ENCODE data around the gene CNTN4. TPM values are rescaled to one million over a fixed set of nuclear protein-coding genes. Genes with fewer than 3 reads are reported as not detected.
"Not testable (repeated sequence)": the region's sequence is repeated elsewhere in the genome, so short reads cannot be mapped to it uniquely, and the experiment has no call there.

CNTN4 gene
- total RNA-seq, 2 experiments from 2014 or later = not detected

- POLR2A ChIA-PET, CTCF ChIA-PET: not testable (repeated sequence)
Observed at GRCh38 chr3:2993130-2993529, 894.5 kb downstream of the CNTN4 start.

GRCh38 chr3:2993736-2994135 lies 895.1 kb downstream of the CNTN4 start:
- CTCF ChIA-PET = no interaction called here
- POLR2A ChIA-PET = no interaction called here

- CTCF ChIA-PET = interaction anchor here (0.6 kb wide), 1 partner anchor 176 kb away, joined by 6 read pairs; no protein-coding TSS in a partner anchor
- POLR2A ChIA-PET = no interaction called here
Observed at GRCh38 chr3:2995195-2995594, 896.5 kb downstream of the CNTN4 start.

GRCh38 chr3:3005146-3005744 lies 906.6 kb downstream of the CNTN4 start:
- POLR2A ChIA-PET = no interaction called here
- CTCF ChIA-PET = no interaction called here

DNA sequence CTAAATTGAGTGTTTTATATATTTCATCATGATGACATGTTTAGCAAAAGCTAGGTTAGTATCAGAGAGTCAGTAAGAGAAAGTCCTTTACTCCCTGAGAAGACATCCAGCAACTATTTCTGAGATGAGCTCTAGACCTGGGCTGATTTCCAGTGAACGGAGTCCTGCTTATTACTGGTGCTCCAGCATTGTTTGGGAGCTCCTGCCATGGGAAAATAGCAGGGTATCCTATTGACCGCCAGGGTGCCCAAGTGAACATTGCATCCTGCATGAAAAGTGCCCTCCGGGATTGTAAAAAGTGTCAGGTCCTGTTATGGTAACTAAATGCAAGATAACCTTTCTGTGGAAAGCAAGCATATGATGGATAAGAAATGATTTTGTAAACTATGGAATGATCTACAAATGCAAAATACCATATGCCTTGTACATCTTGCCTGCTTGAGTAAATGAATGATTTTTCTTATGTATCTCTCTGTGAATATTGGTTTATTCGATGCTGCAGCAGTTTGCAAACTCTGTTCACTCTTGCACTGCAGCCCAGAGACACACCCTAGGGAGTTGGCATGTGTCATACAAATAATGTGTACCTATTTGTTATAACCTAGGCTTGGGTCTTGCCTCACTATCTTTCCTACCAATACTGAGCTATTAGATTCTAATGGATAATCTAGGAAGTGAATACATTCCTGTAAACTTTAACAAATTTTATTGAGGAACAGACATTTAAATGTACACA lies 914.8 kb downstream of the CNTN4 start:
- POLR2A ChIA-PET = no interaction called here

DNA sequence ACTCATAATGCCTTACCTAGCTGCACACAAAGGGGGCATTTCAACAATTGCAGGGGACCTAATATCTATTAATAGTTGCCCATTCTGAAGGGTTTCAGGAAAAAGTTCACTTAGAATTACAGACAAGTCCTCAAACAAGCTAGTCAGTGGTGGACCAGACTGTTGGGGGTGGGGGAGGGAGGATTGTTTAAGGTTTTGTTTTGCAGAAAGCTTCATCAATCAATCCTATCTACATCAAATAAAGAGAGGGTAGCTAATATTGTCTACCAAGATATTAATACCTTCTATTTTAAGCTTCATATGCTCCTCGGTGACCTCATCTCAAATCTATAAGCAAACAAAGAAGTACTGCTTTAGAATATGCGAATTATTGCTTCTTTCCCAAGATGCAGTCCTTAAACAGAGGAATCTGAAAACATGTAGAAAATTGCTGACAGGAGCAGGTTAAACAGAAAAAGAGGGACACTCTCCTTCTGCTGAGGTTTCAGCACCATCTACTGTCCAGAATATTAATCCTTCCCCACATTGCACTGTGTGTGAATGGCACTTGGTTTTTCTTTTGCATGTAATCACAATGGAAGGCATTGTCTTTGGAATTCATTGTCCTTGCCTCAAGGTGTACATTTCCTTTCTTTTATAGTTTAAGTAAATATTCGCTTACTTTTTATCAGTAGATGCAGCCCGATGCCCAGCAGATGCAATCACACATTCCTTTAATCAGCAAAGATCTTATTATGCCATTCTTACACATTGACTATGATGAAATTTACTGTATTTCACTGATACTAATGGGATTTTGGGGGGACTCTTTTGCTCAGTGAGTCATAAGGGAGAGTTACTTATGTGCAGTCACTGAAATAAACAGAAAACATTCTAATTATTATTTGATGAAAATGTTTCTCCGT lies 916.8 kb downstream of the CNTN4 start:
- ChIA-PET CTCF (no interaction called here), POLR2A (no interaction called here)

More for the DNA sequence above, 914.8 kb downstream of the CNTN4 start:
- CTCF ChIA-PET = no interaction called here

- CTCF ChIA-PET = interaction anchor here (0.6 kb wide), 1 partner anchor 74 kb away, joined by 4 read pairs; no protein-coding TSS in a partner anchor
- POLR2A ChIA-PET = no interaction called here
Observed at GRCh38 chr3:3016226-3016625, 917.6 kb downstream of the CNTN4 start.

- ChIA-PET CTCF (no interaction called here), POLR2A (no interaction called here)
Observed at GRCh38 chr3:3020209-3020608, 921.5 kb downstream of the CNTN4 start.

GRCh38 chr3:3023111-3023745 lies 924.6 kb downstream of the CNTN4 start:
- CTCF ChIA-PET = no interaction called here
- POLR2A ChIA-PET = no interaction called here

- POLR2A ChIA-PET = no interaction called here
- CTCF ChIA-PET = interaction anchor here (0.6 kb wide), 1 partner anchor 1702 kb away, joined by 4 read pairs; no protein-coding TSS in a partner anchor
Observed at GRCh38 chr3:3027976-3028567, 929.4 kb downstream of the CNTN4 start.

- ChIA-PET POLR2A (no interaction called here), CTCF (no interaction called here)
Observed at GRCh38 chr3:3031326-3031725, 932.7 kb downstream of the CNTN4 start.

DNA sequence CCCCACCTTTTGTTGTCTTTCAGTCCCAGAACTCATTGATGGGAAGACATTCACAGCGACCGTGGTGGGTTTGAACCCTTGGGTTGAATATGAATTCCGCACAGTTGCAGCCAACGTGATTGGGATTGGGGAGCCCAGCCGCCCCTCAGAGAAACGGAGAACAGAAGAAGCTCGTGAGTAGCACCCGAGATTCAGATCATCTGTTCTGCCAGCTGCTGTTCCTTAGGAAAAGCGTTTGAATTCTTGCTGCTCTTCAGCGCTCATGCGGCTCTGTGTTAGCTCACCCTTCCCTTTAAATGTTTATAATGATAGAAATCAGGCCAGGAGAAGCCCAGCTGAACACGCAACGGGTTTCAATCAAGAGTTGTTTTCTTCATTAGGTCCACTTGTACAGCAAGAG lies 938.5 kb downstream of the CNTN4 start:
- CTCF ChIA-PET = no interaction called here

GRCh38 chr3:3038201-3038991 lies 939.7 kb downstream of the CNTN4 start:
- ChIA-PET POLR2A (no interaction called here), CTCF (no interaction called here)

More for the DNA sequence above, 938.5 kb downstream of the CNTN4 start:
- POLR2A ChIA-PET = no interaction called here

DNA sequence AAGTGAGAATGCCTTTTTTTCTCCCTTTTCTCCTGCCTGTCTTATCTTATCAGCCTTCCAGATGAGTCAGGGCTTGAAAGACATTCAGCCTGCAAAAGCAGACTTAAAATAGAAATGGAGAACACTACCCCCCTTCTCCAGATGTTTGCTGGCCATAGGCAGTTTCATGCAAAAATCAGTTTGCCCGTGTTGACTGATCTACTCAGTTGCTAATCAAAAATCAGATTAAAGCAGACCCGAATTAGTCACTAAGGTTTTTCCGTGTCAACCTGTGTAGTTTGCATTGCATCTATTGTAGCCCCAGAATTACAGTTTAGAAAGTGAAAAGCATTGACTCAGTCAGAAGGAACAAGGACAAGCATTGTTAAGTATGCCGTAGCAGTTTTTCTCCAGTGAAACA lies 955.3 kb downstream of the CNTN4 start:
- CTCF ChIA-PET = no interaction called here
- POLR2A ChIA-PET = no interaction called here

DNA sequence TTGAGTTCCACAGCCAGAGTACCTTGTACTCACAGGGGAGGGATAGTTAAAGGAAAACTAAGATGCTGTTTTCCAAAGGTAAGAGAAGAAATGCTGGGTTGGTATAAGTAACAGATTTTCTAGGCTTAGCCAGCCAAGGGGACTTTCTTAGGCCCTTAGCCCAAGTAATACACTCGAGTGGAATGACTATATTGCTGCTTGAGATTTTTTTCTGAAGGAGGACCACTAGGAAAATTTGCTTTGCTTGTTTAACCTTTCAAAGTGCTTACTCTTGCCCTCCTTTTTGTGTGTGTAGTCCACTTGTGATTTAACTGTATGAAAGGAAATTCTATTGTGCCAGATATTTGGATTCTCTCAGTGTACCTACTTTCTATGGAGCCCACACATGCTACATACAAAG lies 961.0 kb downstream of the CNTN4 start:
- CTCF ChIA-PET = no interaction called here
- POLR2A ChIA-PET = no interaction called here

DNA sequence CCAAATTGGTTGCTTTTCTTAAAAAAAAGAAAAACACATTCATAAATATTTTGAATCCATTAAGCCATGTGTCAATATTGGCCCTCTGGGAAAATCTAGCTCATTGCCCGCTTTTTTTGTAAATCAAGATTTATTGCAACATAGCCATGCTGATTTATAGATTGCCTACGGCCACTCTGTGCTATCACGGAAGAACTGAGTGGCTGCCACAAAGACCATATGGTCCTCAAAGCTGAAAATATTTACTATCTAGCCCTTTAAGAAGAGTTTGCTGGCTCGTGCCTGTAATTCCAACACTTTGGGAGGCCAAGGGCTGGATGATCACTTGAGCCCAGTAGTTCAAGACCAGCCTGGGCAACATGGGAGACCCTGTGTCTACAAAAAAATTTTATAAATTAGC lies 965.6 kb downstream of the CNTN4 start:
- ChIA-PET POLR2A (no interaction called here), CTCF (no interaction called here)

- POLR2A ChIA-PET = no interaction called here
- CTCF ChIA-PET = no interaction called here
Observed at GRCh38 chr3:3065876-3066275, 967.2 kb downstream of the CNTN4 start.

DNA sequence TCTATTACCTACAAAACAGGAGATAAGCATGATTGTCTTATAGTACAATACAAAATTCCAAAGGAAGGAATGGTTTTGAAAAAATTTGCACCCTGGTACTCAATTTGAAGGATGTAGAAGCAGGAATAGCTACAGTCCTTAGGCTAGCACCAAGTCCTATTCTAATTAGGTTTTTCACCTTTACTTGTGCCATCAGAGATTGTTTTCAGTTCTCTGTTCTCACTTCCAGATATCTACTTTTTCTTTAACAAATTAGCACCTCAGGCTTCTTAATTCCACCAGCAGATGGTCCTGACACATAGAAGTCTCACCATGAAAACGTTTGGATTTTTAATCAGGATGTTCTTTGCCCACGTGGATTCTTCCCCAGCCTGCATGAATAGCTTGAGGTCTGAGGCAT lies 967.7 kb downstream of the CNTN4 start:
- ChIA-PET POLR2A (no interaction called here), CTCF (no interaction called here)

DNA sequence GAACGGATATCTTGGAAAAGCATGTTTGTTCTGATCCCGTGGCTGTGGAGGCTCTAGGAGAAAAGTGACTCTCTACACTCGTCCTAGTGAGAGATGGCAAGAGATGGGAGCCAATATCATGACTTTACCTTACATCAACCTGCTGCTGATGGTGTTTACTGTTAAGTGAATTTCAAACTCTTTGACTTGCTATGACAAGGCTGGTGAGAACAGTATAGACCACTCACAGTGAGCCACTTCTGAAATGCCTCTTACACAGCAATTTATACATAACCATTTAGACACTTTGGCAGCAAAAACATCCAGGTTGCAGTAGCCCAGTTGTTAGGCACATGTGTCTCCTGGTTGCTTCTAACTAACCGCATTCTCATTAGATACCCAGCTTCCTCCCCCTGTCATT lies 968.2 kb downstream of the CNTN4 start:
- ChIA-PET POLR2A (no interaction called here), CTCF (no interaction called here)
